GM21360 (cell line): Measurements from ENCODE around the gene SPA17.

Source experiments
- ATAC-seq: cut with Tn5 transposase; IDR thresholded peaks from one replicate; pipeline ENCODE4 v1.9.1; 2021; ENCODE audit warnings: mild to moderate bottlenecking, moderate library complexity; ENCODE audit not compliant: unreplicated experiment

The SPA17 gene

GRCh38 chr11:124661553-124661952 is 12.2 kb upstream of the SPA17 start:
- ATAC-seq = no peak

GRCh38 chr11:124662106-124662505 is 11.6 kb upstream of the SPA17 start:
- ATAC-seq = no peak

DNA sequence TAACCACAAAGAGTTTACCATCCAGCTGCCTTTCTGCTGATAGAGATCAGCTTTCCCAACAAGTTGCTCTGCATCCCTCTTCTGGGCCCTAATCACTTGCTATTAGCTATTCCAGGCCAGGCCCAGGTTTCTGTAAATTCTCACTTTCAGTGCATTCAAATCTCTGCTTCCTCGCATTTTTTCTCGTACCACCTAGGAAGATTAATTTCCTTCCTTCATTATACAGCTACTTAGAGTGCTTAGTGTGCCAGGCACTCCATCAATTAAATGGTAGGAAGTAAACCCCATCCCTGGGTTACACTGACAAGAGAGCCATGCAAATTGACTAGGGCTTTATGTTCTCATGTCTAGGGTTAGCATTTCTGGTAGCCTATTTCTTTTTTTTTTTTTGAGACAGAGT is 9.8 kb upstream of the SPA17 start:
- ATAC-seq = no peak

GRCh38 chr11:124667601-124668000 is 6.1 kb upstream of the SPA17 start:
- no peak for ATAC-seq

DNA sequence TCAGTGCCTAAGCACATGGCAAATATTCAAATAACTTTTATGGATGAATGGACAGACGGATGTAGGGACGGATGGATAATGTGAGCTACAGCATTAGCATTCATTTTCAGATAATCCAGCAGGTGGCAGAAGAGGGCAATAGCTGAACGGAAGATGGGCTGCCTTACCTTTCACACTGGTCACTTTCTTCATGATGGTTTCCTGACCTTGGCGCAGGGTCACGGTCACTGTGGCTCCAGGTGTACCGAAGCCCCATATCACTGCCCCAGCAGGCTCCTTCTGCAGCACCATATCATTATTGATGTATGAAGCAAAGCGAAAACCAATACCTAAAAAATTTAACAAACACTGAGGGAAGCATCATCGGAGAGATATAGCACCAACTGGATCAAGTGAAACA is 4.5 kb upstream of the SPA17 start:
- ATAC-seq = peak; percentile 31

- peak; percentile 38 for ATAC-seq
Measured at GRCh38 chr11:124670732-124671131, 3.0 kb upstream of the SPA17 start.

- ATAC-seq = no peak
Measured at GRCh38 chr11:124672536-124673215, 1.0 kb upstream of the SPA17 start.

- ATAC-seq = no peak
Measured at GRCh38 chr11:124674168-124674517, 439 bp downstream of the SPA17 start.

DNA sequence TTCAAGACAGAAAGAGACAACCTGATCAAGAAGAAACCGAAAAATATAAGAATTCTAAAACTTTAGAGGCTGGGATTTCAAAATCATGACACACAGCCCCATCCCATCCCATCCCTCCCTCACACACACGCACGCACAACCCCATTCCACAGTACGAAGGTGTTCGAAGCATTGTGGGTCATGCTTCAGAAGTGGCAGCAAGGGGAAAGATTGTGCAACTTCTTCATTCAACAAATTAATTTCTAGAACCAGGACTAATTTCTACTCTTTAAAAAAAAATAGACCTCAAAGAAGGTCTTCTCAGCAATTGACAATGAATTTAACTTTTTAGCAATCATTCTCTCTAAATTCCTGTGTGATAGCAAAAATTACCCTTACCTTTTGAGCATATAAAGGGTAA is 867 bp downstream of the SPA17 start:
- ATAC-seq = no peak

GRCh38 chr11:124676386-124676785 is 2.7 kb downstream of the SPA17 start:
- no peak for ATAC-seq

GRCh38 chr11:124678416-124678815 is 4.7 kb downstream of the SPA17 start:
- ATAC-seq = no peak

DNA sequence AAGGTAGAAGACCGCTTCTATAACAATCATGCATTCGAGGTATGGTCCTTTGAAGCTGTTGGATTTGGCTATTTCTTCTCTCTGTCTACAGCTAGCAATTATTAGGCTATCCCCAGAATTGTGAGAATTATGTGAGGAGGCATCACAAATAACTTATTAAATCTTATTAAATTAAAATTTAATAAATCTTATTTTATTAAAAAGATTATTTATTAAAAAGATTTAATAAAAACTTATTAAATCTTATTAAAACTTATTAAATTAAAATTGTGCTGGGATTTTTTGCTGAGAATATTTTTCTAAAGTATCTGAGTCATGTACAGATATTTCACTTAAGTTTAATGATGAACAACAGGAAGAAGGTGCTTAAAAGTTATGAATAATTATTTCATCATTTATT is 7.7 kb downstream of the SPA17 start:
- no peak for ATAC-seq

GRCh38 chr11:124682443-124682842 is 8.7 kb downstream of the SPA17 start:
- ATAC-seq = no peak

DNA sequence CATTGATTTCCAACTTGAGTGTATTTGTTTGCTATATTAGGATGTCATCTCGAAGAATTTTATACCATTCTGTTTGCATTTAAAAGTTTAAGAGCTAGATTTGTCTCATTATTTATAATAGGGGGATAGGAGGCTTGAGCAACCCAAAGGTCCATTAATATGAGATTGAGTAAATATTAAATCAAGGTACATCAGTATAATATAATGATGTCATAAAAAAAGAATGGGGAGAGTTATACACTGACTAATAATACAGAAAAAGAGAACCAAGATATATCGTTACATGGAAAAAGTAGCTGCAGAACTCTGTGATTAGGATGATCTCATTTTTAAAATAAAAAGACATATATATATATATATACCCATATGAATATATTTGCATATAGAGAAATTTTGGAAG is 19.4 kb downstream of the SPA17 start:
- ATAC-seq = no peak

DNA sequence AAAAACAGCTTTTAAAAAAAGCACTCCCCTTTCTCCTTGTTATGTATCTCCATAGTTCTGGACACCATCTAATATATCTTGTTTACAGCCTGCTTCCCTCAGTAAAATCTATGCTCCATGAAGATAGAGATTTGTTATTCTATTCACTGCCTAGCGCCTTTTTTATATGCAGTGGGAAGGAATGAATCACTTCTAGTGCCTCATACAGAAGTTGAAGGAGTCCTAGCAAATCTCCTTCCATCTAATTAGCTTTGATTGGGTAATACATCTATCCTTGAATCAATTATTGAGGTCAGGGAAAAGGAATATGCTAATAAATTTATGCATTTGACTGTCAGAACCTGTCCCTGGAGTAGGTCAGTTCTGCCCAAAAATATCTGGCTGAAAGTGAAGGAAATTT is 25.8 kb downstream of the SPA17 start:
- ATAC-seq = no peak

DNA sequence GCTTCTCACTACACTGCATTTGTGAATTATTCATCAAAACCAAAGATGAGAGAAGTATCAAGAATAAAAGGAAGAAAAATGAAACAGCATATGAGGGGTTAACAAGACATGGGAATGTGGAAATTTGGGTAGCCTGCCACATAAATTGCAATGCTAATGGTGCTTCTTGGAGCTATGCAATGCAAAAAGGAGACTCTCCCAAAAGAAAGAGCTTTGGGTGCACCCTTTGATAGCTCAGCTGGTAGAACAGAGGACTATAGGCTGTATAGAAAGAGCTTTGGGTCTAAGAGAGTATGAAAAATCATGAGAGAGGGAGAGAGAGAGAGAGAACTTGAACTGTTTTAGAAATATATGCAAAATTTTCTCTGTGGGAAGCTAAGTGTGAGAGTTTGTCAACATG is 26.3 kb downstream of the SPA17 start:
- no peak for ATAC-seq

DNA sequence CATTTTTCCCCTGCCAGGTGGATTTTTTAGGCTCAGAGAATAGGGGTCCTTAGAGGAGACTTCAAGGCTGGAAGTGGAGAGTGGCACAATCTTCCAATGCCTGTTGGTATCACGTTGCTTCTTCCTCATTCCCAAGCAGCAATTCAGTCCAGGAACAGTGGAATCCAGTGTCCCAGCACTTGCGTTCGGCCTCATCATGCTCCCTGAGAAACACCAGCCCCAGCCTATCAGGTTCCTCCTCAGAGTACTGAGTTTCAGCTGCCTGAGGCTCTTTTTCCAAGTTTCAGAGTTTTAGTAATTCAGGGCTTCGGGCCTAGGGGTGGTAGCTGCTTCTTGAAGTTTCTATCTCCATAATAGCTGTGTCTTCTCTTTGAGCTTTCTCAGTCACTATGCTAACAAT is 34.1 kb downstream of the SPA17 start:
- no peak for ATAC-seq

GRCh38 chr11:124712392-124712791 is 38.7 kb downstream of the SPA17 start:
- ATAC-seq = no peak

DNA sequence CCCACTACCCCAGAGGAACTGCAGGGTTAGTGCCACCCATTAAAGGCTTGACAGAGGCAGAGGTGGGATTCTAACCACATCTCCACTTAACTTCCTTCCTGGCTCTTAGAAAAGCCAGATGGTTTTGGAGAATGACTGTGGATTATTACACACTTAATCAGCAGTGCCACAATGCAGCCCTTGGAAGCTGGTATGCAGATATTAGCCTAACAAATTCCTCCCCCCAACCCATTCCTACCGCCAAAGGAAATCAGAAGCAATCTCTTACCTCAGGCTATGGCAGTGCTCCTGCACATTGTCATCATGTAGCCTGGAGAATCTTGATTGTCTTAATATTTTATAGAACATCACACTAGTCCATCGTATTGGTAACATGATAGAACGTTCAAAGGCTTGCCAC is 42.9 kb downstream of the SPA17 start:
- ATAC-seq = no peak

DNA sequence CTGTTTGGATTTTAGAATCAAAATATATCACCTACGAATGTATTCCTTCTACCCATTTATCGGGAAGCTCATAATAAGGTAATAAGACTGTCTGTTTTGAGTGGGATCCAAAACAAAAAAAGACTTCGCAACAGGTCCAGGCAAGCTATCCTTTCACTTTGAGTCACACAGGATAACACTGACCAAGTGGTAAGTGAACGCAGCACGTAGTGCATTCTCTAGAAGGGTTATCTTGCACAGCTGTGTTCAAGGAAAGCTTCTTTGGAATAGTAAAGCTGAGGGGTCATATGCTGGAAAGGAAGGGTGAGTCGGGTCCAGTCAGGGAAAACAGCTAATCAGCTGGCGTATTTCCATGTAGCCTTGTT is 43.7 kb downstream of the SPA17 start:
- no peak for ATAC-seq

DNA sequence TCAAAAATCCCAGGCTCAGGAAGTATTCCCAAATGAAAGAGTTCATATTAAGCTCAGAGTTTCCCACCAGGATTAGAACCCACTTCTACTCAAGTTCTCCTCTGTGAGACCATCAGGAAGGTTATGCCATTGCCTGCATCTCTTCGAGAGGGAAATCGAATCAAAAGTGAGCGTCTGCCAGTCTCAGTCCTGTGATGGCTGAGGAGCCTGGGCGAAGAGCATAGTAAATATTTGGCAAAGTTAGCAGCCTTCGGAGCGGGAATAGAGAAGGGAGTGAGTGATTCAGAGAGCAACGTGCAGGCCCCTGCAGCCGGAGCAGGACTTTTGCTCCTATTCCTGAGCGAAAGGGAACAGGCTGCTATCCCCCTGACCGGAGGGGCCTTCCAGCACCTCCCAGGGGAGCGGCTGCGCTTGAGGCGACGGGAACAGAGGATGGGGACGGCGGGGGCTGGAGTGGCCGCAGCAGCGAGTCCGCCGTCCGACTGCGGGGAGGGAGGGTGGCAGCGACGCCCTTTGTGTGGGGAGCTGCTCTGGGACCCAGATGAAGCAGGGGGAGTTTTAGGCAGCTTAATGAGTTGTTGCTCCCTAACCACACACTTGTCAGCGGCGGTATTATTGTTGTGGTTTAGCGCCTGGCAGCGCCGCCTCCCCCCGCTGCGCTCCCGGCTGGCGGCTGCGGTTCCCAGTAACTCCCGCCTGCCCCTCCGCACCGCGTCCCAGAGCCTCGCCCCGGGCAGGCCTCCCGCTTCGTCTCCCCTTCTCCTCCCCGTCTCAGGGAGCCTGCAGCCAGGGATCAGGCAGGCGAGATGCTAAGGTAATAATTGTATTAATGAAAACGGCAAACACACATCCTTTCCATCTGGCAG is 44.3 kb downstream of the SPA17 start:
- ATAC-seq = no peak

DNA sequence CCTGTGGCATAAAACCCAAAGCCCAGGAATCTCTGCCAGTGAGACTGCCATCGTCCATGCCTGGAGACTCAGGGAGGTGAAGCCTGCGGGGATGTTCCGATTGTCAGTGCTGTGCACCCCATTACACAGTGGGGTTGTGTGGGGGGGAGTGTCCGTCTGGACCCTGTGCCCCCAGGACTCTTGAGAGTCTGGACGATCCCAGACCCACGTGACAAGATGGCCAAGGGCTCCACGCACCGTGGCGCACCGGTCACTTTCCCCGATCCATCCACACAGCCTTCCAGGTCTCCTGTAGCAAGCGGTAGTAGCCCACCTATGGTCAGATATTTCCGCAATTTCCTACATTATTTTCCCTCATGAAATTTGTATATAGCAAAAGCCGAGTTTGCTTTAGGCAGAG is 45.1 kb downstream of the SPA17 start:
- ATAC-seq = no peak

GRCh38 chr11:124719534-124719933 is 45.8 kb downstream of the SPA17 start:
- ATAC-seq = no peak
